Thyroid gland (tissue), 4 donors: Measurements from ENCODE around the gene ABCC9.

Experiments
- POLR2A ChIP-seq, 2 donors: fragments of 450-650 bp; IDR thresholded peaks; one replicate each; pipeline ENCODE4 v1.6.1; 2017; ENCODE audit warnings: antibody characterized with exemption in 2 of 2, mild to moderate bottlenecking in 2 of 2, moderate library complexity in 1 of 2
- TF ChIP-seq, protein P1 (sequence below), 6 experiments: fragments of 200-600 bp in 3 of 6; fragments of 450-650 bp in 3 of 6; sonication (generic) in 3 of 6; IDR thresholded peaks; one replicate each; pipeline ENCODE4 v1.5.1; 2016 to 2019; ENCODE audit warnings: antibody characterized with exemption in 6 of 6, mild to moderate bottlenecking in 2 of 6, inconsistent platforms in 1 of 6, moderate library complexity in 1 of 6

DNA sequence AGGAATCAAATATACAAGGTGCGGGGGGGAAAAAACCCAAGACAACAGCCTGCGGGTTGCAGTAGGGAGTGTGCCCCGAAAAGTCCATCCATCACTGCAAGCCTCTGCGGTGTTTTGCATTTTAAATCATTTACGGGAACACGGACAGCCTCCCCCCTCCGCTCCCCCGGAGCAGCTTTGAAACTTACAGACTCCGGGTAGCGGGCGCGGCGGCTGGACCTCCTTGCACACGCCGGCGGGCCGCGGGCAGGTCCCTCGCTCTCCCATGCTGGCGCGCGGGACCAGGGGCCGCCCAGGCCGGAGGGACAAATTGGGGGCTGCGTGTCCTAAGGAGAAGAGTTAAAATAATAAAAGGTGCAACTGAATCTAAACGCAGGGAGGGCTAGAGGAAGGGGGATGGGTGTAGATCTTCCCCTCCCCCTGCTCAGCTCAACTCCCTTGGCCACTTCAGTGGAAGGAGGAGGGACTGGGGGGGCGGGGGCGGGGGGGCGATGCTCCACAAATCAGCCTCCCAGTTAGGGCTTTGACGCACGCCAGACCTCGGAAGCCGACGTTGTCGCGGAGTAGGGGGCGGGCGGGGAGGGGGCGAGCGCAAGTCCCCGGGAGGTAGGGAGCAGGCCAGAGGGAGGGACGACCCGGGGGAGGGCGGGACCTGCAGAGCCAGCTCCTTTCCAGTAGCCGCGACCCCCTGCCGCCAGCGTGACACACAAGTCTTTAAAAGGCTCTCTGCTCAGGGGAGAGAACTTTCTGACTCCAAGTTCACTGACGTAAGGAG is 166.7 kb downstream of the ABCC9 start, which contains the start of gene KCNJ8:
- TF ChIP-seq, protein P1, sequence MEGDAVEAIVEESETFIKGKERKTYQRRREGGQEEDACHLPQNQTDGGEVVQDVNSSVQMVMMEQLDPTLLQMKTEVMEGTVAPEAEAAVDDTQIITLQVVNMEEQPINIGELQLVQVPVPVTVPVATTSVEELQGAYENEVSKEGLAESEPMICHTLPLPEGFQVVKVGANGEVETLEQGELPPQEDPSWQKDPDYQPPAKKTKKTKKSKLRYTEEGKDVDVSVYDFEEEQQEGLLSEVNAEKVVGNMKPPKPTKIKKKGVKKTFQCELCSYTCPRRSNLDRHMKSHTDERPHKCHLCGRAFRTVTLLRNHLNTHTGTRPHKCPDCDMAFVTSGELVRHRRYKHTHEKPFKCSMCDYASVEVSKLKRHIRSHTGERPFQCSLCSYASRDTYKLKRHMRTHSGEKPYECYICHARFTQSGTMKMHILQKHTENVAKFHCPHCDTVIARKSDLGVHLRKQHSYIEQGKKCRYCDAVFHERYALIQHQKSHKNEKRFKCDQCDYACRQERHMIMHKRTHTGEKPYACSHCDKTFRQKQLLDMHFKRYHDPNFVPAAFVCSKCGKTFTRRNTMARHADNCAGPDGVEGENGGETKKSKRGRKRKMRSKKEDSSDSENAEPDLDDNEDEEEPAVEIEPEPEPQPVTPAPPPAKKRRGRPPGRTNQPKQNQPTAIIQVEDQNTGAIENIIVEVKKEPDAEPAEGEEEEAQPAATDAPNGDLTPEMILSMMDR (IDR thresholded peaks at IDR 0.05): no peak
- TF ChIP-seq POLR2A (IDR thresholded peaks at IDR 0.05): peak in 1 of 2 donors; percentile 33
